Heart left ventricle (tissue), 16 donors: ENCODE data around the gene GAMT. TPM values are rescaled to one million over a fixed set of nuclear protein-coding genes. Genes with fewer than 3 reads are reported as not detected.

Experiments
- ATAC-seq, 4 donors: fragments of 200-7000 bp; cut with Tn5 transposase; one replicate each; pipeline ENCODE4 v1.9.1; 2020 to 2022; ENCODE audit warnings: moderate library complexity in 4 of 4, mild to moderate bottlenecking in 3 of 4, moderate number of reproducible peaks in 1 of 4
- DNase-seq, 5 donors: peaks; one replicate each; pipeline ENCODE4 v3.0.0-alpha.2; 2020
- H3K27ac ChIP-seq, 12 donors: fragments of 200-600 bp; sonication (generic) in 4 of 12; one replicate each; pipeline versions ENCODE4 v1.5.0 to v1.8.0; 2016 to 2022; ENCODE audit warnings: mild to moderate bottlenecking in 2 of 12
- H3K27me3 ChIP-seq, 9 donors: fragments of 200-600 bp; sonication (generic) in 2 of 9; one replicate each; pipeline versions ENCODE4 v1.5.1 to v1.8.0; 2016 to 2022; ENCODE audit warnings: mild to moderate bottlenecking in 3 of 9
- H3K36me3 ChIP-seq, 9 donors: fragments of 200-600 bp; sonication (generic) in 2 of 9; one replicate each; pipeline versions ENCODE4 v1.5.0 to v1.8.0; 2018 to 2022; ENCODE audit warnings: mild to moderate bottlenecking in 2 of 9
- H3K4me1 ChIP-seq, 12 donors: fragments of 200-600 bp; sonication (generic) in 4 of 12; one replicate each; pipeline versions ENCODE4 v1.5.0 to v1.8.0; 2016 to 2022; ENCODE audit warnings: mild to moderate bottlenecking in 3 of 12
- H3K4me3 ChIP-seq, 12 donors: fragments of 200-600 bp; sonication (generic) in 4 of 12; one replicate each; pipeline versions ENCODE4 v1.5.0 to v1.8.0; 2017 to 2022; ENCODE audit warnings: mild to moderate bottlenecking in 9 of 12, moderate library complexity in 4 of 12
- H3K9me3 ChIP-seq, 12 donors: fragments of 200-600 bp; sonication (generic) in 4 of 12; one replicate each; pipeline versions ENCODE4 v1.5.0 to v1.8.0; 2016 to 2022; ENCODE audit warnings: mild to moderate bottlenecking in 1 of 12
- CTCF ChIP-seq, 12 donors: fragments of 200-600 bp; sonication (generic) in 4 of 12; IDR thresholded peaks; one replicate each; pipeline versions ENCODE4 v1.5.0 to v1.8.0; 2018 to 2022; ENCODE audit warnings: antibody characterized with exemption in 12 of 12, mild to moderate bottlenecking in 5 of 12
- POLR2A ChIP-seq, 2 donors: fragments of 450-650 bp; IDR thresholded peaks; one replicate each; pipeline ENCODE4 v1.6.1; 2017; ENCODE audit warnings: antibody characterized with exemption in 2 of 2, mild to moderate bottlenecking in 2 of 2, moderate library complexity in 2 of 2
- WGBS, 4 donors: extraction: QIAGEN DNeasy Blood & Tissue Kit in 2 of 4; methylation state at CpG; one replicate each; pipeline versions ENCODE4 v1.1.5 to v1.1.7; 2013 to 2018; 5-methylcytosine and 5-hydroxymethylcytosine counted together
- intact Hi-C, 10 donors: fragments of 100-400 bp; cut with DNase I; formaldehyde crosslinking; loops; one replicate each; pipeline versions ENCODE4 v1.11.1 to v1.14.2; 2022
- polyA plus RNA-seq, 2 donors: library from polyadenylated mRNA; stranded (reverse); fragments of 200-250 nt; gene quantifications; one replicate each; pipeline ENCODE4 v1.2.3, GENCODE V29; 2013
- total RNA-seq, 9 donors: library from RNA; depleted of rRNA in 2 of 9; stranded (reverse); fragments of >200 nt in 2 of 9; fragmentation: NEBNext Ultra II Directional in 3 of 9; extraction: Animal tissue kit (Norgen Biotek cat#: 25700) in 3 of 9; gene quantifications; one replicate each; pipeline versions ENCODE4 v1.1.0 to v1.2.4, GENCODE V29; 2016 to 2023
- donor health status: ischemic (EF 13 %, LVEDD 7.1; RV severe dilation, severe dysfunction).
- donor health status: healthy with polysubstance abuse.
- donor health status: DM: no; HTN: yes; CAD: no.
- donor health status: DM: no; HTN: no; CAD: no.
- donor health status: ischemic (EF 25% LVEDD 6.9; RV normal size, moderate dysfunction).
- donor health status: ischemic (EF 25% LVEDD 5.7; RV mildly dilated, moderate dysfunction).
- donor health status: healthy.
- donor health status: DM: yes; HTN: yes; CAD: no.
- donor health status: ischemic (EF 35%, LVEDD 5.7; RV mildly dilated, moderate dysfunction).
- donor health status: nonischemic (EF 11% LVEDD 7.7; RV severe dilation, severe dysfunction).
- donor health status: DM: yes; HTN: yes; CAD: no.
- donor health status: PGD.
- donor health status: ischemic (EF 29% LVEDD 5.4; RV normal size, mild dysfunction).
- donor health status: nonischemic (EF 23%, LVEDD 6.1; RV moderate dilation, normal function).

The GAMT gene
- total and polyA plus RNA-seq, 11 donors: 21.9 to 180 (median 62.5) TPM

- DNase-seq (no peak), ATAC-seq (no peak)
- H3K4me3 ChIP-seq: no peak overlapping the region
- TF ChIP-seq POLR2A (IDR thresholded peaks at IDR 0.05) (no peak), CTCF (IDR thresholded peaks at IDR 0.05) (no peak)
- peaks cover 0 to 7% (median 4%) of the 10 kb centered on the region in 12 donors for H3K4me1 ChIP-seq
- no peak overlapping the region for H3K27ac ChIP-seq
- H3K36me3 ChIP-seq: no peaks in the 10 kb centered on the region
- H3K9me3 ChIP-seq: no peaks in the 10 kb centered on the region
- no peaks in the 10 kb centered on the region for H3K27me3 ChIP-seq
- intact Hi-C loops: no loop called here
- WGBS, 4 donors: 87 to 91% (median 89%) methylated on average over 18 of the region's 18 CpGs
These were observed 52.1 kb downstream of the GAMT start for GRCh38 chr19:1349211-1349610.

Other genes starting within 250 kb of the GAMT start
- 10 to 100 TPM in 8 of 9 donors, 1 to 10 TPM in 1; 9.9 to 78.9 (median 20.0) TPM for gene SBNO2, start 227.3 kb downstream of the GAMT start, total RNA-seq
- gene SBNO2, start 227.3 kb downstream of the GAMT start, polyA plus RNA-seq: 10 to 100 TPM; 10.1 to 18.7 TPM
- gene STK11, start 195.8 kb downstream of the GAMT start, total RNA-seq: 10 to 100 TPM; 44.7 to 92.0 (median 50.7) TPM
- gene STK11, start 195.8 kb downstream of the GAMT start, polyA plus RNA-seq: 10 to 100 TPM; 49.1 to 56.4 TPM
- 1 to 10 TPM in 6 of 9 donors, under 1 TPM in 3; 0.60 to 2.2 (median 1.8) TPM for gene CBARP, start 163.5 kb downstream of the GAMT start, total RNA-seq
- 1 to 10 TPM; 1.0 to 1.6 TPM for gene CBARP, start 163.5 kb downstream of the GAMT start, polyA plus RNA-seq
- 100 to 1,000 TPM; 201 to 584 (median 450) TPM for gene ATP5F1D, start 159.8 kb downstream of the GAMT start, total RNA-seq
- 1,000 to 10,000 TPM in 1 of 2 donors, 100 to 1,000 TPM in 1; 459 to 1,034 TPM for gene ATP5F1D, start 159.8 kb downstream of the GAMT start, polyA plus RNA-seq
- 100 to 1,000 TPM in 1 of 9 donors, 10 to 100 TPM in 8; 25.8 to 115 (median 60.5) TPM for gene MIDN, start 153.0 kb downstream of the GAMT start, total RNA-seq
- gene MIDN, start 153.0 kb downstream of the GAMT start, polyA plus RNA-seq: 10 to 100 TPM; 31.5 to 33.6 TPM
- gene CIRBP, start 132.2 kb downstream of the GAMT start, total RNA-seq: 100 to 1,000 TPM; 149 to 425 (median 269) TPM
- 100 to 1,000 TPM; 217 to 282 TPM for gene CIRBP, start 132.2 kb downstream of the GAMT start, polyA plus RNA-seq
- 10 to 100 TPM; 11.6 to 46.7 (median 18.7) TPM for gene FAM174C, start 126.0 kb downstream of the GAMT start, total RNA-seq
- gene FAM174C, start 126.0 kb downstream of the GAMT start, polyA plus RNA-seq: 10 to 100 TPM; 23.8 to 56.4 TPM
- not detected for gene EFNA2, start 115.7 kb downstream of the GAMT start, total RNA-seq
- not detected for gene EFNA2, start 115.7 kb downstream of the GAMT start, polyA plus RNA-seq
- 100 to 1,000 TPM; 205 to 717 (median 336) TPM for gene NDUFS7, start 17.6 kb downstream of the GAMT start, total RNA-seq
- gene NDUFS7, start 17.6 kb downstream of the GAMT start, polyA plus RNA-seq: 100 to 1,000 TPM; 251 to 634 TPM
- 100 to 1,000 TPM in 1 of 9 donors, 10 to 100 TPM in 8; 36.8 to 124 (median 78.5) TPM for gene DAZAP1, start 6.0 kb upstream of the GAMT start, total RNA-seq
- gene DAZAP1, start 6.0 kb upstream of the GAMT start, polyA plus RNA-seq: 100 to 1,000 TPM in 1 of 2 donors, 10 to 100 TPM in 1; 65.8 to 128 TPM
- gene RPS15, start 36.9 kb upstream of the GAMT start, total RNA-seq: 1,000 to 10,000 TPM in 2 of 9 donors, 100 to 1,000 TPM in 7; 468 to 2,348 (median 669) TPM
- gene RPS15, start 36.9 kb upstream of the GAMT start, polyA plus RNA-seq: 1,000 to 10,000 TPM; 2,165 to 2,683 TPM
- gene APC2, start 48.6 kb upstream of the GAMT start, total RNA-seq: under 1 TPM in 8 of 9 donors, not detected in 1; 0.04 to 0.72 (median 0.14) TPM
- under 1 TPM; 0.07 to 0.08 TPM for gene APC2, start 48.6 kb upstream of the GAMT start, polyA plus RNA-seq
- 10 to 100 TPM in 8 of 9 donors, 1 to 10 TPM in 1; 9.4 to 29.2 (median 15.7) TPM for gene C19orf25, start 77.7 kb upstream of the GAMT start, total RNA-seq
- 10 to 100 TPM; 27.6 to 27.8 TPM for gene C19orf25, start 77.7 kb upstream of the GAMT start, polyA plus RNA-seq
- gene PCSK4, start 88.8 kb upstream of the GAMT start, total RNA-seq: 1 to 10 TPM in 6 of 9 donors, under 1 TPM in 3; 0.31 to 1.9 (median 1.7) TPM
- under 1 TPM; 0.83 to 0.91 TPM for gene PCSK4, start 88.8 kb upstream of the GAMT start, polyA plus RNA-seq
- 1 to 10 TPM; 1.9 to 6.0 (median 3.5) TPM for gene REEP6, start 89.6 kb upstream of the GAMT start, total RNA-seq
- gene REEP6, start 89.6 kb upstream of the GAMT start, polyA plus RNA-seq: 1 to 10 TPM; 3.6 to 4.1 TPM
- 10 to 100 TPM; 24.4 to 53.6 (median 33.9) TPM for gene ADAMTSL5, start 111.5 kb upstream of the GAMT start, total RNA-seq
- 10 to 100 TPM; 20.8 to 25.5 TPM for gene ADAMTSL5, start 111.5 kb upstream of the GAMT start, polyA plus RNA-seq
- under 1 TPM in 1 of 9 donors, not detected in 8; 0.17 TPM for gene PLK5, start 122.5 kb upstream of the GAMT start, total RNA-seq
- under 1 TPM in 1 of 2 donors, not detected in 1; 0.30 TPM for gene PLK5, start 122.5 kb upstream of the GAMT start, polyA plus RNA-seq
- 10 to 100 TPM in 4 of 9 donors, 1 to 10 TPM in 5; 6.1 to 18.6 (median 9.6) TPM for gene MEX3D, start 166.8 kb upstream of the GAMT start, total RNA-seq
- gene MEX3D, start 166.8 kb upstream of the GAMT start, polyA plus RNA-seq: 1 to 10 TPM; 1.9 to 6.0 TPM
- gene MBD3, start 191.3 kb upstream of the GAMT start, total RNA-seq: 100 to 1,000 TPM in 2 of 9 donors, 10 to 100 TPM in 7; 38.6 to 107 (median 62.5) TPM
- 100 to 1,000 TPM; 110 to 146 TPM for gene MBD3, start 191.3 kb upstream of the GAMT start, polyA plus RNA-seq
- gene UQCR11, start 203.9 kb upstream of the GAMT start, total RNA-seq: 100 to 1,000 TPM; 170 to 982 (median 690) TPM
- 100 to 1,000 TPM; 271 to 329 TPM for gene UQCR11, start 203.9 kb upstream of the GAMT start, polyA plus RNA-seq